Measurements from ENCODE around the gene LUC7L.
"Not testable (repeated sequence)": the region's sequence is repeated elsewhere in the genome, so short reads cannot be mapped to it uniquely, and the experiment has no call there.

The LUC7L gene

GRCh38 chr16:179211-180092 lies 49.8 kb downstream of the LUC7L start:
- no peak for DNase-seq (ENCODE audit: low spot score)

GRCh38 chr16:178668-179015 lies 50.6 kb downstream of the LUC7L start:
- DNase-seq (ENCODE audit: low spot score), result no peak

- DNase-seq (ENCODE audit: low spot score), result no peak
Observed at GRCh38 chr16:177981-178667, 51.1 kb downstream of the LUC7L start.

GRCh38 chr16:177394-177822 lies 51.8 kb downstream of the LUC7L start:
- DNase-seq (ENCODE audit: low spot score), result no peak

- not testable (repeated sequence) for DNase-seq (ENCODE audit: low spot score)
Observed at GRCh38 chr16:176477-177382, 52.5 kb downstream of the LUC7L start, which contains the start of gene HBA1. TSS of gene HBA1 (plus strand) at chr16:176680. CDS start at chr16:176717, 37 bp downstream.

- not testable (repeated sequence) for DNase-seq (ENCODE audit: low spot score)
Observed at GRCh38 chr16:176006-176405, 53.2 kb downstream of the LUC7L start.

- no peak for DNase-seq (ENCODE audit: low spot score)
Observed at GRCh38 chr16:175011-175949, 54.0 kb downstream of the LUC7L start.

- not testable (repeated sequence) for DNase-seq (ENCODE audit: low spot score)
Observed at GRCh38 chr16:173928-174769, 55.1 kb downstream of the LUC7L start.

- not testable (repeated sequence) for DNase-seq (ENCODE audit: low spot score)
Observed at GRCh38 chr16:173211-173854, 55.9 kb downstream of the LUC7L start.

- DNase-seq (ENCODE audit: low spot score), result not testable (repeated sequence)
Observed at GRCh38 chr16:172374-172941, 56.8 kb downstream of the LUC7L start, which contains the start of gene HBA2. TSS of gene HBA2 (plus strand) at chr16:172876. CDS start at chr16:172913, 37 bp downstream.

- DNase-seq (ENCODE audit: low spot score), result no peak
Observed at GRCh38 chr16:170788-171187, 58.5 kb downstream of the LUC7L start.

- DNase-seq (ENCODE audit: low spot score), result not testable (repeated sequence)
Observed at GRCh38 chr16:170088-170507, 59.2 kb downstream of the LUC7L start.

GRCh38 chr16:169014-169413 lies 60.2 kb downstream of the LUC7L start:
- no peak for DNase-seq (ENCODE audit: low spot score)

GRCh38 chr16:168424-168823 lies 60.8 kb downstream of the LUC7L start:
- DNase-seq (ENCODE audit: low spot score), result no peak

- DNase-seq (ENCODE audit: low spot score), result no peak
Observed at GRCh38 chr16:167122-167690, 62.0 kb downstream of the LUC7L start.

- DNase-seq (ENCODE audit: low spot score), result no peak
Observed at GRCh38 chr16:166375-167121, 62.7 kb downstream of the LUC7L start.

GRCh38 chr16:165539-166374 lies 63.5 kb downstream of the LUC7L start, which contains the start of gene HBM:
TSS of gene HBM (plus strand) at chr16:165978. CDS start at chr16:165998, 20 bp downstream.
- no peak for DNase-seq (ENCODE audit: low spot score)
